Mammary epithelial cell (primary cell): ENCODE measurements around the gene HDAC4.

Source experiments
- EZH2 ChIP-seq: IDR thresholded peaks from 2 replicates; pipeline ENCODE4 v1.6.1; 2012; ENCODE audit warnings: low read length, inconsistent platforms, borderline replicate concordance
- TF ChIP-seq, protein P1 (sequence below), 2 donors: IDR thresholded peaks in 1 of 2; conservative IDR thresholded peaks in 1 of 2; 2 replicates each; pipeline ENCODE4 v1.5.1; 2011 to 2012; ENCODE audit warnings: inconsistent platforms in 2 of 2, low read length in 2 of 2, mild to moderate bottlenecking in 2 of 2, control low read depth in 1 of 2, low read depth in 1 of 2; ENCODE audit not compliant: insufficient read depth in 1 of 2; ENCODE audit errors: extremely low read depth in 1 of 2

DNA sequence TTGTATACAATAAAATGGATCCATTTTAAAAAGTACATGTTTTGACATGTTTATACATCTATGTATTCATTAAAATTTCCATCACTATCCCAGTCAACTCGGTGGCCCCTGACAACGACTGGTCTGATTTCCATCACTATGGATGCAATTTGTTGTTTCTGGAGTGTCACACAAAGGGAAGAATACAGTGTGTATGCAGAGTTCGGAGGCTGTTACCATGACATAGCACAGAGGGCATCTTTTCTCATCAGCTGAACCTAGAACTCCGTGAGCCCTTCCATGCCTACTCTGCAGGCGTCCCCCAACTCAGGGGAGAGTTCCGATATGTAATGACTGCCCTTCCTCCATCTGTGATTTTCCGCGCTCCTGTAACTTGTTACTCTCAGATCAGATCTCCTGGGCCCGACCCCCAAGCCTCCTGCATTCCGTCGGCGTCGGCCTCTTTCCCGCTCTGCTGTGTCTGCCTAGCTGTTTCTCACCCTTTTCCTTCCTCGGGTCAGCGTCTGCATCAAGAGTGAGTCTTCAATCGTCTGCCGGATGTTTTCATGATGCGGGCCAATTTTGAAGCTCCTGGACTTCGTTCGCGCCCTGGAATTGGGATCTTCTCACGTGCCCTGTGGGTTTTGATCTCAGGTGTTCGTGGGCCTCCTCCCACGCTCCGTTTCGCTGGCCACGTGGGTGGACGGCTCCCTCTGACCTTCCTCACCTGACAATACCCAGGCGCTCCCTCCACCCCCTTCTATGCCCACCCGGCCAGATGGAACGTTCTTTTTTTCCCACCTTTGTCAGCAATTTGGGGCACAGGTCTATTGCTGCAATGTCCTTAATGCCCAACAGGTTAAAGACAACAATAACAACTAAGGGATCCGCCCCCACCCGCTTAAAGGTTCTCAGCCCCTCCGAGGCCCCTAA is 391.9 kb downstream of the HDAC4 start:
- TF ChIP-seq, protein P1, sequence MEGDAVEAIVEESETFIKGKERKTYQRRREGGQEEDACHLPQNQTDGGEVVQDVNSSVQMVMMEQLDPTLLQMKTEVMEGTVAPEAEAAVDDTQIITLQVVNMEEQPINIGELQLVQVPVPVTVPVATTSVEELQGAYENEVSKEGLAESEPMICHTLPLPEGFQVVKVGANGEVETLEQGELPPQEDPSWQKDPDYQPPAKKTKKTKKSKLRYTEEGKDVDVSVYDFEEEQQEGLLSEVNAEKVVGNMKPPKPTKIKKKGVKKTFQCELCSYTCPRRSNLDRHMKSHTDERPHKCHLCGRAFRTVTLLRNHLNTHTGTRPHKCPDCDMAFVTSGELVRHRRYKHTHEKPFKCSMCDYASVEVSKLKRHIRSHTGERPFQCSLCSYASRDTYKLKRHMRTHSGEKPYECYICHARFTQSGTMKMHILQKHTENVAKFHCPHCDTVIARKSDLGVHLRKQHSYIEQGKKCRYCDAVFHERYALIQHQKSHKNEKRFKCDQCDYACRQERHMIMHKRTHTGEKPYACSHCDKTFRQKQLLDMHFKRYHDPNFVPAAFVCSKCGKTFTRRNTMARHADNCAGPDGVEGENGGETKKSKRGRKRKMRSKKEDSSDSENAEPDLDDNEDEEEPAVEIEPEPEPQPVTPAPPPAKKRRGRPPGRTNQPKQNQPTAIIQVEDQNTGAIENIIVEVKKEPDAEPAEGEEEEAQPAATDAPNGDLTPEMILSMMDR (conservative IDR thresholded peaks at IDR 0.05 in 1 of 2, IDR thresholded peaks at IDR 0.05 in 1 of 2; ENCODE audit: extremely low read depth in 1 of 2, insufficient read depth in 1 of 2, low read depth in 1 of 2, low read length in 2 of 2) = no peak
- no peak for TF ChIP-seq EZH2
